ENCODE results near the gene JMJD4. TPM values are rescaled to one million over a fixed set of nuclear protein-coding genes. Genes with fewer than 3 reads are reported as not detected.

The JMJD4 gene
- total RNA-seq, 1 experiment from 2014 or later: 14.3 TPM

- ChIA-PET RAD21 (ENCODE audit: low non-redundant PET in 1 of 2, low total read pairs in 2 of 2, uncharacterized antibody in 2 of 2, unreplicated experiment in 2 of 2) (no interaction called here), CTCF (no interaction called here), POLR2A (interaction anchor here (0.6 kb wide), 1 partner anchor 242 kb away, joined by 3 read pairs; no protein-coding TSS in a partner anchor)
- Histone ChIP-seq H4K20me1 (ENCODE audit: insufficient read depth) (no peaks in the 10 kb centered on the region), H3K4me2 (ENCODE audit: low read length) (no peak overlapping the region), H3K4me1 (ENCODE audit: control insufficient read depth in 1 of 2, insufficient read depth in 2 of 2, low read length in 2 of 2) (no peaks in the 10 kb centered on the region), H3K36me3 (ENCODE audit: control insufficient read depth in 1 of 2, insufficient read depth in 2 of 2, low read length in 2 of 2) (peaks cover 0 to 3% of the 10 kb centered on the region in 2 experiments; a peak in 1 of 4 replicates), H3K79me2 (ENCODE audit: insufficient read depth, low read length) (no peaks in the 10 kb centered on the region), H3K9me2 (ENCODE audit: insufficient read depth) (no peaks in the 10 kb centered on the region), H2AFZ (ENCODE audit: low read depth, low read length, poor library complexity, severe bottlenecking) (no peak overlapping the region), H3K9ac (ENCODE audit: low read length) (no peak overlapping the region), H3K27me3 (ENCODE audit: insufficient read depth, low read length) (no peaks in the 10 kb centered on the region), H3K9me3 (ENCODE audit: control insufficient read depth in 1 of 2, insufficient read depth in 1 of 2, low read depth in 1 of 2, low read length in 2 of 2) (no peaks in the 10 kb centered on the region), H3K27ac (ENCODE audit: low read depth, low read length) (no peak overlapping the region), H3K4me3 (replicated peaks in 1 of 2; ENCODE audit: low read depth in 1 of 2, low read length in 2 of 2) (no peak overlapping the region)
- DNase-seq (ENCODE audit: low read depth, low spot score): no peak
- no TSS peak for BruUV-seq (replicated peaks)
- ATAC-seq: no peak
- no peak for TF ChIP-seq SRF (IDR thresholded peaks at IDR 0.05; ENCODE audit: low read depth)
- no peak for TF ChIP-seq CBX3 (IDR thresholded peaks at IDR 0.05; ENCODE audit: low read depth)
- TF ChIP-seq ELF1 (IDR thresholded peaks at IDR 0.05; ENCODE audit: borderline replicate concordance, low read depth): no peak
- TF ChIP-seq, protein P1, sequence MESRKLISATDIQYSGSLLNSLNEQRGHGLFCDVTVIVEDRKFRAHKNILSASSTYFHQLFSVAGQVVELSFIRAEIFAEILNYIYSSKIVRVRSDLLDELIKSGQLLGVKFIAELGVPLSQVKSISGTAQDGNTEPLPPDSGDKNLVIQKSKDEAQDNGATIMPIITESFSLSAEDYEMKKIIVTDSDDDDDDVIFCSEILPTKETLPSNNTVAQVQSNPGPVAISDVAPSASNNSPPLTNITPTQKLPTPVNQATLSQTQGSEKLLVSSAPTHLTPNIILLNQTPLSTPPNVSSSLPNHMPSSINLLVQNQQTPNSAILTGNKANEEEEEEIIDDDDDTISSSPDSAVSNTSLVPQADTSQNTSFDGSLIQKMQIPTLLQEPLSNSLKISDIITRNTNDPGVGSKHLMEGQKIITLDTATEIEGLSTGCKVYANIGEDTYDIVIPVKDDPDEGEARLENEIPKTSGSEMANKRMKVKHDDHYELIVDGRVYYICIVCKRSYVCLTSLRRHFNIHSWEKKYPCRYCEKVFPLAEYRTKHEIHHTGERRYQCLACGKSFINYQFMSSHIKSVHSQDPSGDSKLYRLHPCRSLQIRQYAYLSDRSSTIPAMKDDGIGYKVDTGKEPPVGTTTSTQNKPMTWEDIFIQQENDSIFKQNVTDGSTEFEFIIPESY (IDR thresholded peaks at IDR 0.05; ENCODE audit: extremely low read depth, insufficient replicate concordance, low read length): no peak
- TF ChIP-seq SIN3A (IDR thresholded peaks at IDR 0.05; ENCODE audit: low read depth): no peak
- TF ChIP-seq SP1 (IDR thresholded peaks at IDR 0.05; ENCODE audit: low read depth): no peak
- TF ChIP-seq JUND (IDR thresholded peaks at IDR 0.05): no peak
- TF ChIP-seq, protein P2, sequence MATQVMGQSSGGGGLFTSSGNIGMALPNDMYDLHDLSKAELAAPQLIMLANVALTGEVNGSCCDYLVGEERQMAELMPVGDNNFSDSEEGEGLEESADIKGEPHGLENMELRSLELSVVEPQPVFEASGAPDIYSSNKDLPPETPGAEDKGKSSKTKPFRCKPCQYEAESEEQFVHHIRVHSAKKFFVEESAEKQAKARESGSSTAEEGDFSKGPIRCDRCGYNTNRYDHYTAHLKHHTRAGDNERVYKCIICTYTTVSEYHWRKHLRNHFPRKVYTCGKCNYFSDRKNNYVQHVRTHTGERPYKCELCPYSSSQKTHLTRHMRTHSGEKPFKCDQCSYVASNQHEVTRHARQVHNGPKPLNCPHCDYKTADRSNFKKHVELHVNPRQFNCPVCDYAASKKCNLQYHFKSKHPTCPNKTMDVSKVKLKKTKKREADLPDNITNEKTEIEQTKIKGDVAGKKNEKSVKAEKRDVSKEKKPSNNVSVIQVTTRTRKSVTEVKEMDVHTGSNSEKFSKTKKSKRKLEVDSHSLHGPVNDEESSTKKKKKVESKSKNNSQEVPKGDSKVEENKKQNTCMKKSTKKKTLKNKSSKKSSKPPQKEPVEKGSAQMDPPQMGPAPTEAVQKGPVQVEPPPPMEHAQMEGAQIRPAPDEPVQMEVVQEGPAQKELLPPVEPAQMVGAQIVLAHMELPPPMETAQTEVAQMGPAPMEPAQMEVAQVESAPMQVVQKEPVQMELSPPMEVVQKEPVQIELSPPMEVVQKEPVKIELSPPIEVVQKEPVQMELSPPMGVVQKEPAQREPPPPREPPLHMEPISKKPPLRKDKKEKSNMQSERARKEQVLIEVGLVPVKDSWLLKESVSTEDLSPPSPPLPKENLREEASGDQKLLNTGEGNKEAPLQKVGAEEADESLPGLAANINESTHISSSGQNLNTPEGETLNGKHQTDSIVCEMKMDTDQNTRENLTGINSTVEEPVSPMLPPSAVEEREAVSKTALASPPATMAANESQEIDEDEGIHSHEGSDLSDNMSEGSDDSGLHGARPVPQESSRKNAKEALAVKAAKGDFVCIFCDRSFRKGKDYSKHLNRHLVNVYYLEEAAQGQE (IDR thresholded peaks at IDR 0.05; ENCODE audit: low read depth): no peak
- TF ChIP-seq POLR2AphosphoS5 (IDR thresholded peaks at IDR 0.05; ENCODE audit: low read depth, low read length): no peak
- TF ChIP-seq YY1 (IDR thresholded peaks at IDR 0.05; ENCODE audit: extremely low read depth, insufficient replicate concordance, low read depth, low read length): no peak
- no peak for TF ChIP-seq MAX (IDR thresholded peaks at IDR 0.05)
- no peak for TF ChIP-seq EGR1 (IDR thresholded peaks at IDR 0.05; ENCODE audit: low read depth)
- intact Hi-C loops (cut with micrococcal nuclease): no loop called here
These were observed 38.5 kb upstream of the JMJD4 start for GRCh38 chr1:227773558-227773957.
